Nephron progenitor cell (in vitro differentiated cells): ENCODE results near the gene MYOM1.
A peak's percentile ranks its signal among the peaks of the same experiment; 100 is the strongest.

Experiments
- DNase-seq: peaks from one replicate; pipeline ENCODE4 v3.0.0; 2021
- H3K27ac Mint-ChIP-seq: 2 replicates; pipeline ENCODE4 v1.8.0; 2021; ENCODE audit warnings: mild to moderate bottlenecking, moderate library complexity, mixed read lengths
- H3K27me3 Mint-ChIP-seq: 2 replicates; pipeline ENCODE4 v1.8.0; 2021; ENCODE audit warnings: mild to moderate bottlenecking, low read depth, mixed read lengths; ENCODE audit not compliant: poor library complexity
- H3K36me3 Mint-ChIP-seq: 2 replicates; pipeline ENCODE4 v1.8.0; 2021; ENCODE audit warnings: low read depth, mixed read lengths
- H3K4me1 Mint-ChIP-seq: 2 replicates; pipeline ENCODE4 v1.8.0; 2021; ENCODE audit warnings: mixed read lengths
- H3K4me3 Mint-ChIP-seq: 2 replicates; pipeline ENCODE4 v1.8.0; 2021; ENCODE audit warnings: mild to moderate bottlenecking, moderate library complexity, mixed read lengths
- H3K9me3 Mint-ChIP-seq: 2 replicates; pipeline ENCODE4 v1.8.0; 2021; ENCODE audit warnings: mild to moderate bottlenecking, moderate library complexity, mixed read lengths
- CTCF ChIP-seq: fragments of 200-600 bp; sonication (generic); IDR thresholded peaks from 2 replicates; pipeline ENCODE4 v1.5.0; 2021; ENCODE audit warnings: antibody characterized with exemption

MYOM1 gene

GRCh38 chr18:3093624-3094337 lies 126.0 kb downstream of the MYOM1 start:
- H3K27me3 Mint-ChIP-seq, result peaks cover under 1% of the 10 kb centered on the region
- H3K4me3 Mint-ChIP-seq, result no peak overlapping the region
- peak overlapping the region; percentile 71 for H3K27ac Mint-ChIP-seq
- no peak for TF ChIP-seq CTCF
- H3K9me3 Mint-ChIP-seq, result no peaks in the 10 kb centered on the region
- DNase-seq, result no peak
- peaks cover 46% of the 10 kb centered on the region for H3K4me1 Mint-ChIP-seq
- H3K36me3 Mint-ChIP-seq, result no peaks in the 10 kb centered on the region

GRCh38 chr18:3092727-3093126 lies 127.0 kb downstream of the MYOM1 start:
- no peak for DNase-seq
- TF ChIP-seq CTCF, result no peak
- Mint-ChIP-seq H3K27me3 (no peaks in the 10 kb centered on the region), H3K9me3 (no peaks in the 10 kb centered on the region), H3K4me1 (peaks cover 54% of the 10 kb centered on the region), H3K4me3 (no peak overlapping the region), H3K27ac (no peak overlapping the region), H3K36me3 (no peaks in the 10 kb centered on the region)

- Mint-ChIP-seq H3K9me3 (no peaks in the 10 kb centered on the region), H3K27ac (no peak overlapping the region), H3K27me3 (no peaks in the 10 kb centered on the region), H3K36me3 (no peaks in the 10 kb centered on the region), H3K4me1 (peaks cover 68% of the 10 kb centered on the region), H3K4me3 (no peak overlapping the region)
- no peak for TF ChIP-seq CTCF
- DNase-seq, result no peak
Measured at GRCh38 chr18:3089579-3089978, 130.2 kb downstream of the MYOM1 start.

- no peaks in the 10 kb centered on the region for H3K36me3 Mint-ChIP-seq
- H3K27me3 Mint-ChIP-seq, result no peaks in the 10 kb centered on the region
- DNase-seq, result no peak
- peaks cover 71% of the 10 kb centered on the region for H3K4me1 Mint-ChIP-seq
- H3K27ac Mint-ChIP-seq, result no peak overlapping the region
- no peaks in the 10 kb centered on the region for H3K9me3 Mint-ChIP-seq
- TF ChIP-seq CTCF, result no peak
- H3K4me3 Mint-ChIP-seq, result no peak overlapping the region
Measured at GRCh38 chr18:3088449-3088848, 131.3 kb downstream of the MYOM1 start.

- no peak for DNase-seq
- H3K27ac Mint-ChIP-seq, result peak overlapping the region; percentile 80
- peaks cover 60% of the 10 kb centered on the region for H3K4me1 Mint-ChIP-seq
- no peak for TF ChIP-seq CTCF
- H3K4me3 Mint-ChIP-seq, result no peak overlapping the region
- no peaks in the 10 kb centered on the region for H3K36me3 Mint-ChIP-seq
- H3K27me3 Mint-ChIP-seq, result peaks cover under 1% of the 10 kb centered on the region
- no peaks in the 10 kb centered on the region for H3K9me3 Mint-ChIP-seq
Measured at GRCh38 chr18:3086871-3087270, 132.9 kb downstream of the MYOM1 start.

- Mint-ChIP-seq H3K36me3 (no peaks in the 10 kb centered on the region), H3K27me3 (peaks cover 3% of the 10 kb centered on the region), H3K9me3 (no peaks in the 10 kb centered on the region), H3K4me3 (no peak overlapping the region), H3K4me1 (peaks cover 60% of the 10 kb centered on the region), H3K27ac (no peak overlapping the region)
- no peak for TF ChIP-seq CTCF
- no peak for DNase-seq
Measured at GRCh38 chr18:3085612-3086011, 134.2 kb downstream of the MYOM1 start.
